ENCODE measurements around the gene ITPKB.

ITPKB gene

GRCh38 chr1:226728448-226728847 is 10.6 kb downstream of the ITPKB start:
- DNase-seq (ENCODE audit: low read depth in 1 of 2, low spot score in 1 of 2): no peak
- no peak overlapping the region for H3K4me3 ChIP-seq (replicated peaks; ENCODE audit: insufficient read depth, low read length)

GRCh38 chr1:226725897-226726267 is 13.2 kb downstream of the ITPKB start:
- Histone ChIP-seq H3K27me3 (ENCODE audit: insufficient read depth, poor library complexity, severe bottlenecking) (no peaks in the 10 kb centered on the region), H3K4me3 (replicated peaks; ENCODE audit: insufficient read depth, low read length) (no peak overlapping the region), H3K27ac (replicated peaks) (no peak overlapping the region)
- TF ChIP-seq REST (IDR thresholded peaks at IDR 0.05; ENCODE audit: insufficient replicate concordance, low read depth) (no peak), GABPA (IDR thresholded peaks at IDR 0.05; ENCODE audit: low read depth) (no peak), SPI1 (IDR thresholded peaks at IDR 0.05; ENCODE audit: borderline replicate concordance, low read depth) (no peak), POLR2AphosphoS5 (IDR thresholded peaks at IDR 0.05; ENCODE audit: low read depth) (no peak), CTCF (IDR thresholded peaks at IDR 0.05; ENCODE audit: insufficient read depth, low read length) (no peak)
- no peak for DNase-seq (ENCODE audit: low read depth in 1 of 2, low spot score in 1 of 2)

More at GRCh38 chr1:226728448-226728847, 10.6 kb downstream of the ITPKB start:
- TF ChIP-seq POLR2AphosphoS5 (IDR thresholded peaks at IDR 0.05; ENCODE audit: low read depth) (no peak), SPI1 (IDR thresholded peaks at IDR 0.05; ENCODE audit: borderline replicate concordance, low read depth) (no peak), REST (IDR thresholded peaks at IDR 0.05; ENCODE audit: insufficient replicate concordance, low read depth) (no peak), GABPA (IDR thresholded peaks at IDR 0.05; ENCODE audit: low read depth) (no peak), CTCF (IDR thresholded peaks at IDR 0.05; ENCODE audit: insufficient read depth, low read length) (no peak)
- Histone ChIP-seq H3K27ac (replicated peaks) (no peak overlapping the region), H3K27me3 (ENCODE audit: insufficient read depth, poor library complexity, severe bottlenecking) (no peaks in the 10 kb centered on the region)

DNA sequence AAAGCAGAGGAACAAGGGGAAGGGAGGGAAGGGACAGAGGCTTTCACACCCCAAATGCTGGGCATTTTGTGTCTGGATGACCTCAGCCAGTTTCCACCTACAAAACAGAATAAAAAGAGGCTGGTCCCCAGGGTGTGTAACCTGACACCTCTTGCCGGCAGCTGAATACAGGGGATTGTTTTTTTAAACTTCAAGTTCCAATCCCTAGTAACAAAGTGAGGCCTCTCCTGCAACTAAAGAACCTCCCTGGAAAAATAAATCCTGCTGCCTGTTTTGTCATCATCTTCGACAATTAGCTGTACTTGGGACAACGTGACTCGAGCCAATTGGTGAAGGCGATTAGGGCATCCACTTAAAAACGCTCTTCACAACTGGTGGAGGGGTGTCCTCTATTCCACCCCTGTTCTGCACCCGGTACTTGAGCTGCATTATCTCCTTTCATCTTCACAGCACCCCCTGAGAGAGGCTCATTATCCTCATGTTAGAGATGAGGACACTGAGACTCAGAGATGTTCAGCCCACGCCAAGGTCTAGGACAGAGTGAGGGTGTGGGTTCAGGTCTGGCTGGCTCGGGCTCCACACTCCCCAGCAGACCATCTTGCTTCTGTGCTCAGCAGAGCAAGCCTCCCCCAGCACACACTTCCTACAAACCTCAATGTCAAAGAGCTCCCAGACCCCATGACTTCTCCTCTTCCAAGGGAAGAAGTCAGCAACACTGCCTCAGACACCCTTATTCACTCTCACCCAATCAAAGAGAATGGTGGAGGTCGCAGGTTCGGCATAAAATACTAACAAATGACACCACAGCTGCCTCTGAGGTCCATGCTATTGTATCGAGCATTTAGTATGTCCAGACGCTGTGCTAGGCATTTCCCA is 15.2 kb downstream of the ITPKB start:
- no peaks in the 10 kb centered on the region for H3K27me3 ChIP-seq (ENCODE audit: insufficient read depth, poor library complexity, severe bottlenecking)
- H3K4me3 ChIP-seq (replicated peaks; ENCODE audit: insufficient read depth, low read length): no peak overlapping the region
- TF ChIP-seq GABPA (IDR thresholded peaks at IDR 0.05; ENCODE audit: low read depth) (no peak), POLR2AphosphoS5 (IDR thresholded peaks at IDR 0.05; ENCODE audit: low read depth) (no peak), REST (IDR thresholded peaks at IDR 0.05; ENCODE audit: insufficient replicate concordance, low read depth) (no peak), SPI1 (IDR thresholded peaks at IDR 0.05; ENCODE audit: borderline replicate concordance, low read depth) (no peak), CTCF (IDR thresholded peaks at IDR 0.05; ENCODE audit: insufficient read depth, low read length) (no peak)
- DNase-seq (ENCODE audit: low read depth in 1 of 2, low spot score in 1 of 2): no peak
- H3K27ac ChIP-seq (replicated peaks): no peak overlapping the region
